GM19438 (cell line): ENCODE data around the gene RNF125.

ENCODE experiments used
- ATAC-seq: cut with Tn5 transposase; IDR thresholded peaks from one replicate; pipeline ENCODE4 v1.9.1; 2021; ENCODE audit warnings: low read depth; ENCODE audit not compliant: unreplicated experiment

RNF125 gene

GRCh38 chr18:32021756-32022564, 3.3 kb downstream of the RNF125 start:
- no peak for ATAC-seq

DNA sequence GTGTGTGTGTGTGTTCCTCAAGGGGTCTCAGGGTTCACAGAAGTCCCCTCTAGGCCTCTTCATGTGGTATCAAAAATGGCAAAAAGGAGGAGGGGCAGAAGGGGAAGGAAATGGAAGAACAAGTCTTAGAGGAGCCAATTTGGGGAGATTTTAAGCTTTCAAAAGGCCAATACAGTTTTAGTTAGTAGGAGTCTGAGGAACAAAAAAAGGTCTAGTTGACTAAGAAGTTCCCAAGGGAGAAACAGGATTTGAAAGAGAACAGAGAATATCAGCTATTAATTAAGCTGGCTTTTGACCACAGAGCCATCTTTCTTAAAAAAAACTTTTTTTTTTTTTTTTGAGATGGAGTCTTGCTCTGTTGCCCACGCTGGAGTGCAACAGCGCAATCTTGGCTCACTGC, 7.1 kb downstream of the RNF125 start:
- peak; percentile 44 for ATAC-seq

DNA sequence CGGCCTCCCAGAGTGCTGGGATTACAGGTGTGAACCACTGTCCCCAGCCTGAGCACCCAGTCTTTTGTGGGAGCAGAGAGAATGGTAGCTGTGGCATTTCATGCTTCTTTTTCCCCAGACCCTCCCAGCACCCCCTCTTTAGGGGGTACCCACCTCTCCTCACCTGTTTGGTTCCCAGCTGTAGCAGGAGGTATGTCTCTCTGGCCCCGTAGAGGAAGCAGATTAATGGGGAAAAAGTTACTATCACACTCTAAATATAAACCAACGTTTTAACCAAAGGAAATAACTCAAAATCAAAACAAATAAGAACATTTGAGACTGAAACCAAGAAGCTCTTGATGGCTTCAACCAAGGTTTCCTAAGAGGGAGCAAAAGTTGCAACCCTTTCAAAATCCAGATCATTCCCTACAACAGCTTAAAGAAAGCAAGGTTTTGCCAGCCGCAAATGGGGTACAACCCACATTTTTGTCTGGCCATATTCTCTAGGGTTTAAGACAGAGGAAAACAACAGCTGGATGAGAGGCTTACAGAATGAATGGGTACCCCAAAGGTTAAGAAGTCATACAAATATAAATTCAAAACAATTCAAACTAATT, 8.0 kb downstream of the RNF125 start:
- no peak for ATAC-seq

GRCh38 chr18:32029558-32029957, 10.9 kb downstream of the RNF125 start:
- ATAC-seq = no peak

DNA sequence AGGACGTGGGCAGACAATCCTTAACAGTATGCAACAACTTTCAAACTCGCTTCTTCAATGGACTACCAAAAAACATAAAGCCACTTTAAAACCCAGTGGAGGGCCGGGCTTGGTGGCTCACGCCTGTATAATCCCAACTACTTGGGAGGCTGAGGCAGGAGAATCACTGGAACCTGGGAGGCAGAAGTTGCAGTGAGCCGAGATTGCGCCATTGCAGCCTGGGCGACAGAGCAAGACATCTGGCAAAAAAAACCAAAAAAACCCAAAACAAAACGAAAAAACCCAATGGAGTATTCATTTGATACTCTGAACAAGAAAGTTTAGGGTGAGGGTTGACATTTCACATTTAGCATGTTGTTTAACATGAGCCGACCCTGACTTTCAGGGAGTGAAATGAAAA, 14.0 kb downstream of the RNF125 start:
- ATAC-seq = no peak

- no peak for ATAC-seq
Measured at GRCh38 chr18:32036506-32037180, 18.0 kb downstream of the RNF125 start.

DNA sequence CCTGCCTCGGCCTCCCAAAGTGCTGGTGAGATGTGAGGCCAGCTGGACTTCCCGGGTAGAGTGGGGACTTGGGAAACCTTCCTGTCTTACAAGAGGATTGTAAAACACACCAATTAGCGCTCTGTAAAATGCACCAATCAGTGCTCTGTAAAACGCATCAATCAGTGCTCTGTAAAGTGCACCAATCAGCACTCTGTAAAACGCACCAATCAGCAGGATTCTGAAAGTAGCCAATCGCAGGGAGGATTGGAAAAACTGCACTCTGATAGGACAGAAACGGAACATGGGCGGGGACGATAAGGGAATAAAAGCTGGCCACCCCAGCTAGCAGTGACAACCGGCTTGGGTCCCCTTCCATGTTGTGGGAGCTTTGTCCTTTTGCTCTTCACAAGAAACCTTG, 19.0 kb downstream of the RNF125 start:
- ATAC-seq = no peak

DNA sequence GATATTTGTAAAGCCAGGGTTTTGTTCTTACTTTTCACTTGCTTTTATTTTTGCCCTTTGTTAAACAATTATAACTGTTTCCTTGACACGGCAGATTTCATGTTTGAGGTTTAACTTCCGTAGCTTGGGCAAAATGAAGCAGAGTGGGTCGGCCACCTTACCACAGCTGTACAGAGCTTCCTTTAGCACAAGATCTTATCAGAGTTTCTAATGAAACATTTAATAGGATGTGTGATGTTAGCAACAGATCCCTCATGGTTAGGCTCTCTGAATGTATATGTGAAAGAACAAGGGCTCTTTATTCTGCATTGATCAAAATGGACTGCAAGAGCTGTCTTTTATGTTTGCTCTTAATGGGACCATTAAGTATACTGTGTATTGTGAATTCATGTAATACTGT, 22.3 kb downstream of the RNF125 start:
- no peak for ATAC-seq

DNA sequence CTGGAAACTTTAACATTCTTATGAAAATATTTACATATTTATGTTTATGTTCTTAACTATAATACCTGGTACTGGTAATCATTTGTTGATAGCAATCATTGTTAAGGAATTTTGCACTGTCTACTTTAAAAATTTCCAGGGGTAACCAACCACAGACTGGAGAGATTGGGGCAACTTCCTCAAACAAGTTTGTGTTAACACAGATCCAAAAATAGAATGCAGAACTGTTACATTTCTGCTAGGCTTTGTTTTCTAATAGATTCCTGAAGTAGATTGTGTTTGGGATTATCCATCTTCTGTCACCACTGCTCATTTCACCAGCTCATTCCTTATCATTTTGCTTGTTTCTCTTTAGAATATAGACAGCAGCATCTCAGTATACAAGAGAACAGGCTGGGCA, 23.7 kb downstream of the RNF125 start:
- ATAC-seq = no peak

DNA sequence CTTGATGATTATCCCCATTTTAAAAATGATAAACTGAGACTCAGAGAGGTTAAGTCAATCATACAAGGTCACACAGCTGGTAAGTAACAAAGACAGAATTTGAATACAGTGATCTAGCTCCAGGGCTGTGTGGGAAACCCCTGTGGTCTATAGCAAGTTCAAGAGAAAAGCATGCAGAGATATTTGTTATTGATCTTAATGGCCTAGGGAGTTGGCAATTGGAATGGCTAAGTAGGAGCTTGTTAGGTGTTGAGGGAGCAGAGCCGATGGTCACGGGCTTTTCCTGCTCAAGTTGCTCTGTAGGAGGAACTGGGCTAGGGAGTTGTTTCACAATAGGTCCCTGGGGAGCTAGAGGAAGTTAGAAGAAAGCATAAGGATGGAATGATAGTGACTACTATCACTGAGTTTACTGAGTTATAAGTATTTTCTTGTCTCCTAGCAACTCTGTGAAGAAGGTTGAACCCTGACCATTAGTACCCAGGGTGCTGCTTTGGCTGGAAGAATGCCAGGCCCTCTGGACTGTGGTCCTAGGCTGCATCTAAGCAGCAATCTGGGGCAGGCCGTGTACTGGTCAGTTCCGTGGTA, 30.0 kb downstream of the RNF125 start:
- ATAC-seq = no peak

GRCh38 chr18:32049393-32050171, 31.0 kb downstream of the RNF125 start:
- ATAC-seq = no peak

DNA sequence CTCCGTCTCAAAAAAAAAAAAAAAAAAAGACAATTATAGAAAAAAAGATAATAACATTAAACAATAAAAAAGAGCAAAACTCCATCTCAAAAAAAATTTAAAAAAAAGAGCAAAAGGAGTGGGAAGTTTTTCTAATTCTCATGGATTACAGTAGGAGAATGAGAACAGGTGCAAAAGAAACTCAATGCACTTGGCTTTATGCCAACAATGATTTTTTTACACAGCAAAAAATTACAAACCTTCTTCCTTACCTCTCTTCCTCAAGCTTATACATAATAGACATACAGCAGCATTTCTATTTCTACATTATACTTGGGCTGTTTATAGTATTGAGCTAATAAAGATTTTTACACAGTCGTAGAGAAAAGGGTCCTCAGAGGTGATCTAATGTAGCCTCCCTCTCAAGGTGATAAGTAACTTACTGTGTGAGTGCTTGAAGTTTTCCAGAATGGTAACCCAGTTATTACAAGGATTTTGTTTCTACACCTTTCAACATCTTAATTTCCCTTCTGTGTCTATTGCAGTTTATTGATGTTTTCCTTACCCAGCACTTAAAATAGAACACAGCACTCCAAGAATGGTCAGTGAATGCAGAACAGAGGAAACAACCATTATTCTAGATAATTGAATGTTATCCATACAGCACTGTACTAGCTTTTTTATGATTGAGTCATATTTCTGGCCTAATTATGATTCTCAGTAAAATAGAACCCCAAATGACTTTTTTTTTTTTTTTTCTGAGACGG, 38.2 kb downstream of the RNF125 start:
- ATAC-seq = no peak

DNA sequence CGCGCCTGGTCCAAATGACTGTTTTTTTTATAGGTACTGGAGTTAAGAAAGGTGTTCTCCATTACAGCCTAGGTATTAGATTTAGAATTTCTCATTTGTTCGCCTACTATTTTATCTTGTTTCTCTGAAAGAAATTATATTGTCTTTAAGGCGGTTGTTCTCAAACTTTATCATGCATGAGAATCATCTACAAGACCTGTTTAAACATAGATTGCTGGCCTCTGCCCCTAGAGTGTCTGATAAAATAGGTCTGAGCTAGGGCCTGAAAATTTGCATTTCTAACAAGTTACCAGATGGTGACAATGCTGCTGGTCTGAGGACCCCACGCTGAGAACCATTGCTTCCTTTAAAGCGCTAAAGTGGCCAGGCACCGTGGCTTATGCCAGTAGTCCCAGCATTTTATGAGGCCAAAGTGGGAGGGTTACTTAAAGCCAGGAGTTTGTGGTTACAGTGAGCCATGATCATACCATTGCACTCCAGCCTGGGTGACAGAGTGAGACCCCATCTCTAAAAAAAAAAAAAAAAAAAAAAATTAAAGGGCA, 39.1 kb downstream of the RNF125 start:
- ATAC-seq = no peak

DNA sequence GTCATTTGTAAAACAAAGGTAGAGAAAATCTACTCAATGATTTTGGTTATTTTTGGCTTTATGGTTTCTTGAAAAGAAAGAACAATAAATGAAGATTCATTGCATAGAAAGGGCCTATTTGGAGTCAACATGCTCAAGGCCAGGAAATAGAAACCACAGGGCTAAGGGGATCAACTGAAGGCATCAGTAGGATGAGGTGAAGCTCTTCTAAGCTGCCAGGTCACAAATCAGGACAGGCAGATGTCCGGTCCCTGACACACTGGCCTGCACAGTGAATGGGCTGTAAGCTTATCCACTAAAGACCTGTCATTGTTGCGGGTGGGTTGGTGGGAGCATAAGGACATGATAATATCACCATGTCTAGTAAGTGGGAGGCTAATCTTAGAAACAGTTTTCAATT, 41.4 kb downstream of the RNF125 start:
- ATAC-seq = no peak

GRCh38 chr18:32067375-32068167, 48.9 kb downstream of the RNF125 start:
- ATAC-seq = no peak

DNA sequence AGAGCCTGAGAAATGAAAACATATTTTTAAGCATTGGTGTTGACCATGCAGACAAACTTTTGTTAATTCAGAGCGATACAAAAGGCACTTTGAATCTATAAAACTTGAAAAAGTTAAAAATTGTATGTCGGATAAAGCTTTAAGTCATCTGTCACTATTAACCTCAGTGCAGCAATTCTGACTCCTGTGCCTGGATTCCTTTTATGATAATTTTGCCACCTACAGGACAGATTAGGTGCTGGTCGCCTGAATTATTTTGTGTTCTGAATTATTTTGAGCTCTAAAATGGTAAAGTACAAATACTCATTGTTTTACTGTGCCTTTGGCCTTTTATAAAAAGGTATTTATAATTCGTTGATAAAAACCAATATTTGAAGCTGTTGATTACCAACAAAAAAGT, 53.7 kb downstream of the RNF125 start:
- ATAC-seq = no peak

GRCh38 chr18:32074206-32074605, 55.6 kb downstream of the RNF125 start:
- no peak for ATAC-seq

DNA sequence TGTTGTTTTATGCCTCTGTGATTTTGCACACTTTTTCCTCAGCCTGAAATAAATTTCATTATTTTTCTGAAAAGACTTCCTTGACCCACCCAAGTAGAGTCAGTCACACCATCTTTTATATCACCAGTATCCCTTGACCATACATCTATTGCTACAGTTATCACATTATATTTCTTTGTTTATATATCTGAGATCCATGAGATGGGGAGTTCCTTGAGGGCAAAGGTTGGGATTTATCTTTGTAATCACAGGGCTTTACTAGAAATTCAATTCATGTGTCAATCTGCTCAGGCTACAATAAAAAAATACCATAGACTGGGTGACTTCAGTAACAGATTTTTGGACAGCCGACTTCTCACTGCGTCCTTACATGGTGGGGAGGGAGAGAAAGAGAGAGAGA, 60.2 kb downstream of the RNF125 start:
- ATAC-seq = no peak

- ATAC-seq = no peak
Measured at GRCh38 chr18:32081881-32082280, 63.3 kb downstream of the RNF125 start.
